Gastrocnemius medialis (tissue), 4 donors: ENCODE results near the gene DHRSX.

ENCODE experiments used
- CTCF ChIP-seq, 5 experiments: fragments of 450-650 bp in 3 of 5; fragments of 200-600 bp in 2 of 5; sonication (generic) in 2 of 5; IDR thresholded peaks in 4 of 5; conservative IDR thresholded peaks in 1 of 5; 1 replicate in 4 of 5; 2 replicates in 1 of 5; pipeline ENCODE4 v1.5.1; 2016 to 2019; ENCODE audit warnings: antibody characterized with exemption in 5 of 5, mild to moderate bottlenecking in 3 of 5, moderate library complexity in 3 of 5
- POLR2A ChIP-seq, 2 donors: fragments of 450-650 bp; IDR thresholded peaks; one replicate each; pipeline ENCODE4 v1.6.1; 2017; ENCODE audit warnings: antibody characterized with exemption in 2 of 2, mild to moderate bottlenecking in 2 of 2, moderate library complexity in 2 of 2

GRCh38 chrX:2320089-2320488 is 180.7 kb downstream of the DHRSX start:
- TF ChIP-seq CTCF (IDR thresholded peaks at IDR 0.05 in 4 of 5, conservative IDR thresholded peaks at IDR 0.05 in 1 of 5) (no peak), POLR2A (IDR thresholded peaks at IDR 0.05) (no peak)
